HCT116 (cell line): ENCODE results near the gene RIPOR3. TPM values are rescaled to one million over a fixed set of nuclear protein-coding genes. Genes with fewer than 3 reads are reported as not detected.
A peak's percentile ranks its signal among the peaks of the same experiment; 100 is the strongest.

Experiments
- ATAC-seq: fragments of 200-7000 bp; cut with Tn5 transposase; 2 replicates; pipeline ENCODE4 v1.9.1; 2020; ENCODE audit warnings: mild to moderate bottlenecking, moderate library complexity
- BruUV-seq: library from RNA; stranded (reverse); fragments of 400-500 nt; replicated peaks from 2 replicates; lab custom pipeline; 2021; lab: Mats Ljungman, UMichigan
- CTCF ChIA-PET: fragments of 300-600 bp; sonication (Branson Sonifier 250); formaldehyde crosslinking; loops from one replicate; lab custom pipeline; 2021; ENCODE audit warnings: antibody characterized with exemption; lab: Charles Lee
- POLR2A ChIA-PET: fragments of 300-600, 350-600 bp; sonication (Branson Sonifier 250); formaldehyde crosslinking; loops from one replicate; lab custom pipeline; 2021; ENCODE audit warnings: antibody characterized with exemption; lab: Charles Lee
- RAD21 ChIA-PET, 2 experiments: fragments of 300-600 bp; sonication (Branson Sonifier 250); formaldehyde crosslinking; loops; one replicate each; lab custom pipeline; 2023; ENCODE audit warnings: low total read pairs in 2 of 2; ENCODE audit not compliant: uncharacterized antibody in 2 of 2, unreplicated experiment in 2 of 2, low non-redundant PET in 1 of 2; lab: Charles Lee
- DNase-seq: peaks from one replicate; pipeline ENCODE4 v3.0.0-alpha.2; 2010; ENCODE audit warnings: low read depth, low spot score
- H2AFZ ChIP-seq: fragments of 200-600 bp; shearing (Covaris generic), sonication (generic); 2 replicates; pipeline ENCODE4 v1.6.1; 2017; ENCODE audit warnings: low read depth, mixed run types, mixed read lengths, antibody characterized with exemption, low read length; ENCODE audit not compliant: poor library complexity, severe bottlenecking
- H3K27ac ChIP-seq: 2 replicates; pipeline ENCODE4 v1.5.1; 2012; ENCODE audit warnings: low read depth, low read length
- H3K27me3 ChIP-seq: fragments of 200-600 bp; sonication (generic); 2 replicates; pipeline ENCODE4 v1.6.1; 2016; ENCODE audit warnings: mixed run types, low read length, mixed read lengths; ENCODE audit not compliant: insufficient read depth
- H3K36me3 ChIP-seq, 2 experiments: fragments of 200-500 bp in 1 of 2; fragments of 200-600 bp in 1 of 2; sonication (Bioruptor generic) in 1 of 2; sonication (generic) in 1 of 2; 2 replicates each; pipeline versions ENCODE4 v1.5.1 to v1.6.1; 2014 to 2016; ENCODE audit warnings: low read length in 2 of 2, inconsistent platforms in 1 of 2, mixed read lengths in 1 of 2, mixed run types in 1 of 2; ENCODE audit not compliant: insufficient read depth in 2 of 2, control insufficient read depth in 1 of 2
- H3K4me1 ChIP-seq, 2 experiments: fragments of 200-600 bp in 1 of 2; sonication (generic) in 1 of 2; 2 replicates each; pipeline versions ENCODE4 v1.5.1 to v1.6.1; 2012 to 2017; ENCODE audit warnings: low read length in 2 of 2, inconsistent platforms in 1 of 2, mild to moderate bottlenecking in 1 of 2, mixed read lengths in 1 of 2, mixed run types in 1 of 2, moderate library complexity in 1 of 2; ENCODE audit not compliant: insufficient read depth in 2 of 2, control insufficient read depth in 1 of 2
- H3K4me2 ChIP-seq: fragments of 200-600 bp; sonication (generic); 2 replicates; pipeline ENCODE4 v1.6.1; 2017; ENCODE audit warnings: mixed run types, low read length, mixed read lengths
- H3K4me3 ChIP-seq, 2 experiments: fragments of 200-600 bp in 1 of 2; sonication (generic) in 1 of 2; replicated peaks in 1 of 2; 2 replicates each; pipeline ENCODE4 v1.5.1; 2011 to 2016; ENCODE audit warnings: low read length in 2 of 2, control low read depth in 1 of 2, low read depth in 1 of 2, mild to moderate bottlenecking in 1 of 2, mixed read lengths in 1 of 2, mixed run types in 1 of 2
- H3K79me2 ChIP-seq: fragments of 200-600 bp; sonication (generic); 2 replicates; pipeline ENCODE4 v1.6.1; 2017; ENCODE audit warnings: mild to moderate bottlenecking, mixed run types, low read length, moderate library complexity, mixed read lengths; ENCODE audit not compliant: insufficient read depth
- H3K9ac ChIP-seq: fragments of 200-600 bp; sonication (generic); 2 replicates; pipeline ENCODE4 v1.6.1; 2016; ENCODE audit warnings: low read length, mixed read lengths
- H3K9me2 ChIP-seq: fragments of 200-600 bp; sonication (generic), shearing (Covaris generic); 2 replicates; pipeline ENCODE4 v1.6.1; 2017; ENCODE audit warnings: mixed run types, mild to moderate bottlenecking, moderate library complexity; ENCODE audit not compliant: insufficient read depth
- H3K9me3 ChIP-seq, 2 experiments: fragments of 200-500 bp in 1 of 2; fragments of 200-600 bp in 1 of 2; sonication (Bioruptor generic) in 1 of 2; sonication (generic) in 1 of 2; 2 replicates each; pipeline ENCODE4 v1.6.1; 2014 to 2017; ENCODE audit warnings: low read length in 2 of 2, mixed read lengths in 2 of 2, inconsistent platforms in 1 of 2, low read depth in 1 of 2, mild to moderate bottlenecking in 1 of 2, mixed run types in 1 of 2, moderate library complexity in 1 of 2; ENCODE audit not compliant: control insufficient read depth in 1 of 2, insufficient read depth in 1 of 2
- H4K20me1 ChIP-seq: fragments of 200-600 bp; sonication (generic), shearing (Covaris generic); 2 replicates; pipeline ENCODE4 v1.6.1; 2017; ENCODE audit warnings: mixed run types, mild to moderate bottlenecking, moderate library complexity; ENCODE audit not compliant: insufficient read depth
- ATF3 ChIP-seq: IDR thresholded peaks from 2 replicates; pipeline ENCODE4 v1.6.1; 2012
- CBX3 ChIP-seq: IDR thresholded peaks from 2 replicates; pipeline ENCODE4 v1.6.1; 2012; ENCODE audit warnings: low read depth
- EGR1 ChIP-seq: IDR thresholded peaks from 2 replicates; pipeline ENCODE4 v1.6.1; 2012; ENCODE audit warnings: low read depth
- ELF1 ChIP-seq: IDR thresholded peaks from 2 replicates; pipeline ENCODE4 v1.6.1; 2012; ENCODE audit warnings: low read depth, borderline replicate concordance
- FOSL1 ChIP-seq: IDR thresholded peaks from 2 replicates; pipeline ENCODE4 v1.6.1; 2012; ENCODE audit warnings: low read depth
- JUND ChIP-seq: IDR thresholded peaks from 2 replicates; pipeline ENCODE4 v1.6.1; 2012
- MAX ChIP-seq: IDR thresholded peaks from 2 replicates; pipeline ENCODE4 v1.6.1; 2012
- POLR2AphosphoS5 ChIP-seq: IDR thresholded peaks from 2 replicates; pipeline ENCODE4 v1.6.1; 2011; ENCODE audit warnings: mild to moderate bottlenecking, low read depth, low read length, moderate library complexity
- RAD21 ChIP-seq: IDR thresholded peaks from 2 replicates; pipeline ENCODE4 v1.6.1; 2012; ENCODE audit warnings: low read depth, mild to moderate bottlenecking
- SIN3A ChIP-seq: IDR thresholded peaks from 2 replicates; pipeline ENCODE4 v1.6.1; 2012; ENCODE audit warnings: low read depth
- TCF7L2 ChIP-seq: IDR thresholded peaks from 2 replicates; pipeline ENCODE4 v1.7.0; 2011; ENCODE audit warnings: borderline replicate concordance, inconsistent platforms; ENCODE audit not compliant: insufficient read depth, insufficient read length; ENCODE audit errors: extremely low read depth
- YY1 ChIP-seq: IDR thresholded peaks from 2 replicates; pipeline ENCODE4 v1.6.1; 2011; ENCODE audit warnings: low read length, low read depth, moderate library complexity, mild to moderate bottlenecking; ENCODE audit not compliant: insufficient replicate concordance; ENCODE audit errors: extremely low read depth
- ZFX ChIP-seq: fragments of 450-650 bp; IDR thresholded peaks from 2 replicates; pipeline ENCODE4 v1.6.1; 2017
- ZNF274 ChIP-seq: fragments of 200-500 bp; sonication (Bioruptor generic); IDR thresholded peaks from 2 replicates; pipeline ENCODE4 v1.6.1; 2014; ENCODE audit warnings: mild to moderate bottlenecking, low read depth, low read length, inconsistent platforms
- intact Hi-C: fragments of 100-400 bp; cut with micrococcal nuclease; formaldehyde crosslinking; loops from 2 replicates; pipeline ENCODE4 v1.10.0; 2022
- total RNA-seq: library from RNA; stranded (reverse); gene quantifications from one replicate; pipeline ENCODE4 v1.2.1, GENCODE V29; 2021; ENCODE audit not compliant: unreplicated experiment
- TF ChIP-seq, protein P1 (sequence below): IDR thresholded peaks from 2 replicates; pipeline ENCODE4 v1.6.1; 2012; ENCODE audit warnings: low read depth
- TF ChIP-seq, protein P2 (sequence below): IDR thresholded peaks from 2 replicates; pipeline ENCODE4 v1.6.1; 2011; ENCODE audit warnings: mild to moderate bottlenecking, low read length, moderate library complexity; ENCODE audit not compliant: insufficient replicate concordance; ENCODE audit errors: extremely low read depth
- TF ChIP-seq, protein P3 (sequence below), 3 experiments: fragments of 200-600 bp in 1 of 3; sonication (generic) in 1 of 3; IDR thresholded peaks in 2 of 3; conservative IDR thresholded peaks in 1 of 3; 2 replicates each; pipeline ENCODE4 v1.5.1; 2012 to 2017; ENCODE audit warnings: low read depth in 2 of 3, low read length in 2 of 3, antibody characterized with exemption in 1 of 3, borderline replicate concordance in 1 of 3, control low read depth in 1 of 3, mild to moderate bottlenecking in 1 of 3, mixed read lengths in 1 of 3, mixed run types in 1 of 3, moderate library complexity in 1 of 3; ENCODE audit not compliant: insufficient read depth in 1 of 3

RIPOR3 gene
- total RNA-seq, 1 experiment from 2014 or later, result 0.22 TPM

- H3K36me3 ChIP-seq, result peaks cover 8 to 30% of the 10 kb centered on the region in 2 experiments; a peak in 2 of 4 replicates
- POLR2A ChIA-PET, result interaction anchor here (1.1 to 1.9 kb wide), 3 partner anchors 14 to 78 kb away, joined by 4 to 6 read pairs (median 4); no protein-coding TSS in a partner anchor
- H3K4me3 ChIP-seq, result peak overlapping the region in 1 of 2 experiments; percentile 25; a peak in 2 of 4 replicates
- H2AFZ ChIP-seq, result no peak overlapping the region
- H3K9me2 ChIP-seq, result no peaks in the 10 kb centered on the region
- H3K9me3 ChIP-seq, result no peaks in the 10 kb centered on the region
- CTCF ChIA-PET, result interaction anchor here (0.8 to 2.1 kb wide), 5 partner anchors 9 to 78 kb away, joined by 3 to 8 read pairs (median 3); no protein-coding TSS in a partner anchor
- H4K20me1 ChIP-seq, result no peaks in the 10 kb centered on the region
- no peaks in the 10 kb centered on the region for H3K27me3 ChIP-seq
- peaks cover 62 to 80% of the 10 kb centered on the region in 2 experiments for H3K4me1 ChIP-seq
- H3K27ac ChIP-seq, result peak overlapping the region; percentile 94
- H3K9ac ChIP-seq, result peak overlapping the region; percentile 59
- ATAC-seq (peak; percentile 83), DNase-seq (peak; percentile 95)
- intact Hi-C loops, result loop anchor here (2.0 kb wide), 1 partner anchor 21 kb away; no protein-coding TSS in a partner anchor
- RAD21 ChIA-PET, result no interaction called here
- peak overlapping the region; percentile 58 for H3K4me2 ChIP-seq
- peaks cover 82% of the 10 kb centered on the region for H3K79me2 ChIP-seq
- BruUV-seq, result no TSS peak
- TF ChIP-seq ZFX, result no peak
- TF ChIP-seq, protein P1, sequence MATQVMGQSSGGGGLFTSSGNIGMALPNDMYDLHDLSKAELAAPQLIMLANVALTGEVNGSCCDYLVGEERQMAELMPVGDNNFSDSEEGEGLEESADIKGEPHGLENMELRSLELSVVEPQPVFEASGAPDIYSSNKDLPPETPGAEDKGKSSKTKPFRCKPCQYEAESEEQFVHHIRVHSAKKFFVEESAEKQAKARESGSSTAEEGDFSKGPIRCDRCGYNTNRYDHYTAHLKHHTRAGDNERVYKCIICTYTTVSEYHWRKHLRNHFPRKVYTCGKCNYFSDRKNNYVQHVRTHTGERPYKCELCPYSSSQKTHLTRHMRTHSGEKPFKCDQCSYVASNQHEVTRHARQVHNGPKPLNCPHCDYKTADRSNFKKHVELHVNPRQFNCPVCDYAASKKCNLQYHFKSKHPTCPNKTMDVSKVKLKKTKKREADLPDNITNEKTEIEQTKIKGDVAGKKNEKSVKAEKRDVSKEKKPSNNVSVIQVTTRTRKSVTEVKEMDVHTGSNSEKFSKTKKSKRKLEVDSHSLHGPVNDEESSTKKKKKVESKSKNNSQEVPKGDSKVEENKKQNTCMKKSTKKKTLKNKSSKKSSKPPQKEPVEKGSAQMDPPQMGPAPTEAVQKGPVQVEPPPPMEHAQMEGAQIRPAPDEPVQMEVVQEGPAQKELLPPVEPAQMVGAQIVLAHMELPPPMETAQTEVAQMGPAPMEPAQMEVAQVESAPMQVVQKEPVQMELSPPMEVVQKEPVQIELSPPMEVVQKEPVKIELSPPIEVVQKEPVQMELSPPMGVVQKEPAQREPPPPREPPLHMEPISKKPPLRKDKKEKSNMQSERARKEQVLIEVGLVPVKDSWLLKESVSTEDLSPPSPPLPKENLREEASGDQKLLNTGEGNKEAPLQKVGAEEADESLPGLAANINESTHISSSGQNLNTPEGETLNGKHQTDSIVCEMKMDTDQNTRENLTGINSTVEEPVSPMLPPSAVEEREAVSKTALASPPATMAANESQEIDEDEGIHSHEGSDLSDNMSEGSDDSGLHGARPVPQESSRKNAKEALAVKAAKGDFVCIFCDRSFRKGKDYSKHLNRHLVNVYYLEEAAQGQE, result no peak
- TF ChIP-seq RAD21, result 0 out of 2 replicates have a peak, but pooled peaks have one; percentile 3
- peak; percentile 44 for TF ChIP-seq YY1
- TF ChIP-seq SIN3A, result peak; percentile 87
- TF ChIP-seq ELF1, result no peak; the same call in 1 of the 2 replicates
- peak; percentile 98 for TF ChIP-seq FOSL1
- TF ChIP-seq MAX, result peak; percentile 92
- TF ChIP-seq ZNF274, result no peak
- peak; percentile 99 for TF ChIP-seq JUND
- TF ChIP-seq, protein P2, sequence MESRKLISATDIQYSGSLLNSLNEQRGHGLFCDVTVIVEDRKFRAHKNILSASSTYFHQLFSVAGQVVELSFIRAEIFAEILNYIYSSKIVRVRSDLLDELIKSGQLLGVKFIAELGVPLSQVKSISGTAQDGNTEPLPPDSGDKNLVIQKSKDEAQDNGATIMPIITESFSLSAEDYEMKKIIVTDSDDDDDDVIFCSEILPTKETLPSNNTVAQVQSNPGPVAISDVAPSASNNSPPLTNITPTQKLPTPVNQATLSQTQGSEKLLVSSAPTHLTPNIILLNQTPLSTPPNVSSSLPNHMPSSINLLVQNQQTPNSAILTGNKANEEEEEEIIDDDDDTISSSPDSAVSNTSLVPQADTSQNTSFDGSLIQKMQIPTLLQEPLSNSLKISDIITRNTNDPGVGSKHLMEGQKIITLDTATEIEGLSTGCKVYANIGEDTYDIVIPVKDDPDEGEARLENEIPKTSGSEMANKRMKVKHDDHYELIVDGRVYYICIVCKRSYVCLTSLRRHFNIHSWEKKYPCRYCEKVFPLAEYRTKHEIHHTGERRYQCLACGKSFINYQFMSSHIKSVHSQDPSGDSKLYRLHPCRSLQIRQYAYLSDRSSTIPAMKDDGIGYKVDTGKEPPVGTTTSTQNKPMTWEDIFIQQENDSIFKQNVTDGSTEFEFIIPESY, result peak; percentile 13
- peak; percentile 66; the same call in 1 of the 2 replicates for TF ChIP-seq ATF3
- TF ChIP-seq, protein P3, sequence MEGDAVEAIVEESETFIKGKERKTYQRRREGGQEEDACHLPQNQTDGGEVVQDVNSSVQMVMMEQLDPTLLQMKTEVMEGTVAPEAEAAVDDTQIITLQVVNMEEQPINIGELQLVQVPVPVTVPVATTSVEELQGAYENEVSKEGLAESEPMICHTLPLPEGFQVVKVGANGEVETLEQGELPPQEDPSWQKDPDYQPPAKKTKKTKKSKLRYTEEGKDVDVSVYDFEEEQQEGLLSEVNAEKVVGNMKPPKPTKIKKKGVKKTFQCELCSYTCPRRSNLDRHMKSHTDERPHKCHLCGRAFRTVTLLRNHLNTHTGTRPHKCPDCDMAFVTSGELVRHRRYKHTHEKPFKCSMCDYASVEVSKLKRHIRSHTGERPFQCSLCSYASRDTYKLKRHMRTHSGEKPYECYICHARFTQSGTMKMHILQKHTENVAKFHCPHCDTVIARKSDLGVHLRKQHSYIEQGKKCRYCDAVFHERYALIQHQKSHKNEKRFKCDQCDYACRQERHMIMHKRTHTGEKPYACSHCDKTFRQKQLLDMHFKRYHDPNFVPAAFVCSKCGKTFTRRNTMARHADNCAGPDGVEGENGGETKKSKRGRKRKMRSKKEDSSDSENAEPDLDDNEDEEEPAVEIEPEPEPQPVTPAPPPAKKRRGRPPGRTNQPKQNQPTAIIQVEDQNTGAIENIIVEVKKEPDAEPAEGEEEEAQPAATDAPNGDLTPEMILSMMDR (IDR thresholded peaks at IDR 0.05 in 2 of 3, conservative IDR thresholded peaks at IDR 0.05 in 1 of 3; ENCODE audit: borderline replicate concordance in 1 of 3, insufficient read depth in 1 of 3, low read depth in 2 of 3, low read length in 2 of 3), result no peak
- TF ChIP-seq TCF7L2, result peak; percentile 94
- TF ChIP-seq CBX3, result peak; percentile 62
- 0 out of 2 replicates have a peak, but pooled peaks have one; percentile 51 for TF ChIP-seq EGR1
- peak; percentile 42; the same call in 1 of the 2 replicates for TF ChIP-seq POLR2AphosphoS5
Measured at GRCh38 chr20:50561379-50562078, 129.8 kb downstream of the RIPOR3 start.
